Panc1 (cell line): ENCODE measurements around the gene DLG2. TPM values are rescaled to one million over a fixed set of nuclear protein-coding genes. Genes with fewer than 3 reads are reported as not detected.
"Not testable (repeated sequence)": the region's sequence is repeated elsewhere in the genome, so short reads cannot be mapped to it uniquely, and the experiment has no call there.

Source experiments
- ATAC-seq: fragments of 200-7000 bp; cut with Tn5 transposase; 2 replicates; pipeline ENCODE4 v1.9.1; 2020; ENCODE audit warnings: mild to moderate bottlenecking, moderate library complexity
- BruUV-seq: library from RNA; stranded (reverse); fragments of 400-500 nt; replicated peaks from 2 replicates; lab custom pipeline; 2021; lab: Mats Ljungman, UMichigan
- CTCF ChIA-PET: fragments of 300-600 bp; sonication (Branson Sonifier 250); formaldehyde crosslinking; loops from one replicate; lab custom pipeline; 2022; ENCODE audit warnings: antibody characterized with exemption; lab: Charles Lee
- POLR2A ChIA-PET: fragments of 300-600 bp; sonication (Branson Sonifier 250); formaldehyde crosslinking; loops from one replicate; lab custom pipeline; 2022; ENCODE audit warnings: antibody characterized with exemption; lab: Charles Lee
- DNase-seq: peaks from one replicate; pipeline ENCODE4 v3.0.0-alpha.2; 2010; ENCODE audit warnings: low read depth, low spot score
- H3K27ac ChIP-seq: 2 replicates; pipeline ENCODE4 v1.5.1; 2011; ENCODE audit warnings: mild to moderate bottlenecking, low read length, inconsistent platforms
- H3K27me3 ChIP-seq: fragments of 200-500 bp; sonication (Bioruptor generic); 2 replicates; pipeline ENCODE4 v1.6.0; 2014; ENCODE audit warnings: low read length, inconsistent platforms; ENCODE audit not compliant: control insufficient read depth, insufficient read depth
- H3K36me3 ChIP-seq: fragments of 200-500 bp; sonication (Bioruptor generic); 2 replicates; pipeline ENCODE4 v1.5.1; 2014; ENCODE audit warnings: inconsistent platforms, mild to moderate bottlenecking, low read length, moderate library complexity; ENCODE audit not compliant: control insufficient read depth, insufficient read depth
- H3K4me1 ChIP-seq: 2 replicates; pipeline ENCODE4 v1.5.1; 2011; ENCODE audit warnings: inconsistent platforms, mild to moderate bottlenecking, low read length, moderate library complexity; ENCODE audit not compliant: control insufficient read depth, insufficient read depth
- H3K4me3 ChIP-seq, 2 experiments: 2 replicates each; pipeline ENCODE4 v1.5.1; 2011 to 2012; ENCODE audit warnings: low read depth in 2 of 2, low read length in 2 of 2, mild to moderate bottlenecking in 2 of 2, inconsistent platforms in 1 of 2, moderate library complexity in 1 of 2
- H3K9me3 ChIP-seq: fragments of 200-500 bp; sonication (Bioruptor generic); 2 replicates; pipeline ENCODE4 v1.5.1; 2014; ENCODE audit warnings: low read depth, mild to moderate bottlenecking, inconsistent platforms, low read length, moderate library complexity; ENCODE audit not compliant: control insufficient read depth, insufficient read depth
- POLR2AphosphoS5 ChIP-seq: IDR thresholded peaks from 2 replicates; pipeline ENCODE4 v1.6.1; 2012; ENCODE audit warnings: mild to moderate bottlenecking, low read depth, low read length, moderate library complexity
- SIN3A ChIP-seq: IDR thresholded peaks from 2 replicates; pipeline ENCODE4 v1.6.1; 2012; ENCODE audit warnings: low read depth, mild to moderate bottlenecking, low read length, moderate library complexity, borderline replicate concordance; ENCODE audit not compliant: insufficient read depth
- TCF7L2 ChIP-seq: IDR thresholded peaks from 2 replicates; pipeline ENCODE4 v1.6.1; 2011; ENCODE audit warnings: mild to moderate bottlenecking, low read depth, low read length, inconsistent platforms
- in situ Hi-C: cut with HindIII; loops from 2 replicates; pipeline ENCODE4 v1.10.0; 2016; ENCODE audit warnings: low sequenced_read_pairs, low pct_unique_long_range_greater_than_20kb
- intact Hi-C: fragments of 100-400 bp; cut with micrococcal nuclease; formaldehyde crosslinking; loops from one replicate; pipeline ENCODE4 v1.10.0; 2022; ENCODE audit not compliant: unreplicated experiment
- total RNA-seq: library from RNA; stranded (reverse); gene quantifications from one replicate; pipeline ENCODE4 v1.2.1, GENCODE V29; 2021; ENCODE audit not compliant: unreplicated experiment
- TF ChIP-seq, protein P1 (sequence below): fragments of 450-650 bp; IDR thresholded peaks from 2 replicates; pipeline ENCODE4 v1.5.1; 2017; ENCODE audit warnings: mild to moderate bottlenecking
- TF ChIP-seq, protein P2 (sequence below), 2 experiments: IDR thresholded peaks; 2 replicates each; pipeline ENCODE4 v1.6.1; 2011 to 2012; ENCODE audit warnings: low read depth in 2 of 2, control low read depth in 1 of 2, low read length in 1 of 2, mild to moderate bottlenecking in 1 of 2, moderate library complexity in 1 of 2; ENCODE audit not compliant: insufficient read depth in 1 of 2

Gene DLG2
- total RNA-seq, 1 experiment from 2014 or later, result 4.2 TPM

DNA sequence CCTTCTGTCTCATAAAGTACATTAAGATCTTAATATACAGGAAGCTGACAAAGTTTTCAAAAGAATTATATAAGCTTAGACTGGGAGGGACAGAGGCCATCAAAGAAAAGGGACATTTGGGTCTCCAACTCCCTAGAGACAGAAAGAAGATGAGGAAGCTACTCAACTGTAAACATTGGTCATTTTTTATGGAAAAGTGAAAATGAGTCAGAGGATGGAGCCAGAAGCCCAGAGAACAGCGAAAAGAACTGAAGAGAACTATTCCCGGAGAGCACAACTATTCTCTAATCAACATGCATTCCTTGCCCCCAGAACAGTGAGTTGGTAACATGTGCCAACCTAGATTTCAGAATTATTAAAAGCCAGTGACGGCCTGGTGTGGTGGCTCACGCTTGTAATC is 779.3 kb downstream of the DLG2 start:
- POLR2A ChIA-PET, result no interaction called here
- ATAC-seq (no peak), DNase-seq (no peak)
- no peaks in the 10 kb centered on the region for H3K27me3 ChIP-seq
- no peaks in the 10 kb centered on the region for H3K36me3 ChIP-seq
- H3K4me3 ChIP-seq, result no peak overlapping the region
- in situ Hi-C loops (no loop called here), intact Hi-C loops (no loop called here)
- no TSS peak for BruUV-seq
- no peaks in the 10 kb centered on the region for H3K9me3 ChIP-seq
- H3K27ac ChIP-seq, result no peak overlapping the region
- H3K4me1 ChIP-seq, result no peaks in the 10 kb centered on the region
- CTCF ChIA-PET, result no interaction called here
- TF ChIP-seq TCF7L2, result no peak
- no peak for TF ChIP-seq POLR2AphosphoS5
- TF ChIP-seq SIN3A, result no peak
- TF ChIP-seq, protein P1, sequence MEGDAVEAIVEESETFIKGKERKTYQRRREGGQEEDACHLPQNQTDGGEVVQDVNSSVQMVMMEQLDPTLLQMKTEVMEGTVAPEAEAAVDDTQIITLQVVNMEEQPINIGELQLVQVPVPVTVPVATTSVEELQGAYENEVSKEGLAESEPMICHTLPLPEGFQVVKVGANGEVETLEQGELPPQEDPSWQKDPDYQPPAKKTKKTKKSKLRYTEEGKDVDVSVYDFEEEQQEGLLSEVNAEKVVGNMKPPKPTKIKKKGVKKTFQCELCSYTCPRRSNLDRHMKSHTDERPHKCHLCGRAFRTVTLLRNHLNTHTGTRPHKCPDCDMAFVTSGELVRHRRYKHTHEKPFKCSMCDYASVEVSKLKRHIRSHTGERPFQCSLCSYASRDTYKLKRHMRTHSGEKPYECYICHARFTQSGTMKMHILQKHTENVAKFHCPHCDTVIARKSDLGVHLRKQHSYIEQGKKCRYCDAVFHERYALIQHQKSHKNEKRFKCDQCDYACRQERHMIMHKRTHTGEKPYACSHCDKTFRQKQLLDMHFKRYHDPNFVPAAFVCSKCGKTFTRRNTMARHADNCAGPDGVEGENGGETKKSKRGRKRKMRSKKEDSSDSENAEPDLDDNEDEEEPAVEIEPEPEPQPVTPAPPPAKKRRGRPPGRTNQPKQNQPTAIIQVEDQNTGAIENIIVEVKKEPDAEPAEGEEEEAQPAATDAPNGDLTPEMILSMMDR, result no peak
- TF ChIP-seq, protein P2, sequence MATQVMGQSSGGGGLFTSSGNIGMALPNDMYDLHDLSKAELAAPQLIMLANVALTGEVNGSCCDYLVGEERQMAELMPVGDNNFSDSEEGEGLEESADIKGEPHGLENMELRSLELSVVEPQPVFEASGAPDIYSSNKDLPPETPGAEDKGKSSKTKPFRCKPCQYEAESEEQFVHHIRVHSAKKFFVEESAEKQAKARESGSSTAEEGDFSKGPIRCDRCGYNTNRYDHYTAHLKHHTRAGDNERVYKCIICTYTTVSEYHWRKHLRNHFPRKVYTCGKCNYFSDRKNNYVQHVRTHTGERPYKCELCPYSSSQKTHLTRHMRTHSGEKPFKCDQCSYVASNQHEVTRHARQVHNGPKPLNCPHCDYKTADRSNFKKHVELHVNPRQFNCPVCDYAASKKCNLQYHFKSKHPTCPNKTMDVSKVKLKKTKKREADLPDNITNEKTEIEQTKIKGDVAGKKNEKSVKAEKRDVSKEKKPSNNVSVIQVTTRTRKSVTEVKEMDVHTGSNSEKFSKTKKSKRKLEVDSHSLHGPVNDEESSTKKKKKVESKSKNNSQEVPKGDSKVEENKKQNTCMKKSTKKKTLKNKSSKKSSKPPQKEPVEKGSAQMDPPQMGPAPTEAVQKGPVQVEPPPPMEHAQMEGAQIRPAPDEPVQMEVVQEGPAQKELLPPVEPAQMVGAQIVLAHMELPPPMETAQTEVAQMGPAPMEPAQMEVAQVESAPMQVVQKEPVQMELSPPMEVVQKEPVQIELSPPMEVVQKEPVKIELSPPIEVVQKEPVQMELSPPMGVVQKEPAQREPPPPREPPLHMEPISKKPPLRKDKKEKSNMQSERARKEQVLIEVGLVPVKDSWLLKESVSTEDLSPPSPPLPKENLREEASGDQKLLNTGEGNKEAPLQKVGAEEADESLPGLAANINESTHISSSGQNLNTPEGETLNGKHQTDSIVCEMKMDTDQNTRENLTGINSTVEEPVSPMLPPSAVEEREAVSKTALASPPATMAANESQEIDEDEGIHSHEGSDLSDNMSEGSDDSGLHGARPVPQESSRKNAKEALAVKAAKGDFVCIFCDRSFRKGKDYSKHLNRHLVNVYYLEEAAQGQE (IDR thresholded peaks at IDR 0.05; ENCODE audit: insufficient read depth in 1 of 2, low read depth in 2 of 2, low read length in 1 of 2), result no peak

DNA sequence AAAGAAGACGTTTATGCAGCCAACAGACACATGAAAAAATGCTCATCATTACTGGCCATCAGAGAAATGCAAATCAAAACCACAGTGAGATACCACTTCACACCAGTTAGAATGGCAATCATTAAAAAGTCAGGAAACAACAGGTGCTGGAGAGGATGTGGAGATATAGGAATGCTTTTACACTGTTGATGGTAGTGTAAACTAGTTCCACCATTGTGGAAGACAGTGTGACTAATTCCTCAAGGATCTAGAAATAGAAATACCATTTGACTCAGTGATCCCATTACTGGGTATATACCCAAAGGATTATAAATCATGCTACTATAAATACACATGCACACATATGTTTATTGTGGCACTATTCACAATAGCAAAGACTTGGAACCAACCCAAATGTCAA is 786.9 kb downstream of the DLG2 start:
- H3K4me3 ChIP-seq, H3K9me3 ChIP-seq, ATAC-seq, H3K36me3 ChIP-seq, H3K27me3 ChIP-seq, BruUV-seq, in situ Hi-C loops, H3K27ac ChIP-seq, POLR2A ChIA-PET, intact Hi-C loops, DNase-seq, H3K4me1 ChIP-seq, CTCF ChIA-PET: not testable (repeated sequence)

DNA sequence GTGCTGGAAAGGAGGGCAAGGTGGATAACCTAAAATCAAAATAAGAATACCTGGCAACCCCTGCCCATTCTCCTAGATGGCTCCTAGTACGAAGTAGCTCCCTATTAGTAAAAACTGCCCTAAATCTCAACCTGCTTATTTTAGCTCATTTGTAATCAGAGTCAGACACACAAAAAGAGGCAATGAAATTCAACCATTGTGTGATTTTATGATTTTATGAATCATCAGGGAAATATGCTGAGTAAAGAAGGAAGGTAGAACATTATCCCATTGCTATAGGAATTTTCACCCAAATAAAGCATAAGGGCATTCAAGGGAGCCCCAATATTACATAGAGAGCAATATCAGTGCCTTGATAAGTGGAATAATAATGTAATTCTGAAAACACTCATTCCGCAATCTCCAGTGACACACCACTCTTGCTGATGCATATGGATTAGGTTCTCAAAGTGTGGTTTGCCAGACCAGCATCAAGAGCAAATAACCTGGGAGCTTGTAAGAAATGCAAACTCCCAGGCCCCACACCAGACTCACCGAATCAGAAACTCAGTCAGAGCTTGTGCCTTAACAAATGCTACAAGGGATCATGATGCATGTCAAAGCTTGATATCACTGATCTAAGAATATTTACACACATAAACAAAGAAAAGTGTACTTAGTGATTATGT is 789.6 kb downstream of the DLG2 start:
- no peak for ATAC-seq
- in situ Hi-C loops, result no loop called here
- no TSS peak for BruUV-seq

More for the DNA sequence above, 789.6 kb downstream of the DLG2 start:
- ChIA-PET POLR2A (no interaction called here), CTCF (no interaction called here)
- TF ChIP-seq, protein P1, result no peak
- no peak for TF ChIP-seq SIN3A
- TF ChIP-seq POLR2AphosphoS5, result no peak
- Histone ChIP-seq H3K27ac (no peak overlapping the region), H3K9me3 (no peaks in the 10 kb centered on the region), H3K4me1 (no peaks in the 10 kb centered on the region), H3K27me3 (no peaks in the 10 kb centered on the region), H3K36me3 (no peaks in the 10 kb centered on the region), H3K4me3 (no peak overlapping the region)
- intact Hi-C loops, result no loop called here
- no peak for DNase-seq
